K562 (cell line): ENCODE measurements around the gene FOXO3. TPM values are rescaled to one million over a fixed set of nuclear protein-coding genes. Genes with fewer than 3 reads are reported as not detected.

Source experiments
- FOXK1 ChIP-seq: sonication (generic); formaldehyde crosslinking; IDR thresholded peaks from 2 replicates; pipeline ENCODE4 v1.8.0; 2022; ENCODE audit warnings: missing genetic modification reagents, mild to moderate bottlenecking, borderline replicate concordance
- GATAD2B ChIP-seq: fragments of 450-650 bp; IDR thresholded peaks from 2 replicates; pipeline ENCODE4 v1.6.1; 2017; ENCODE audit warnings: mild to moderate bottlenecking, borderline replicate concordance
- HDAC3 ChIP-seq: fragments of 450-650 bp; IDR thresholded peaks from 2 replicates; pipeline ENCODE4 v1.6.1; 2018; ENCODE audit warnings: borderline replicate concordance, mild to moderate bottlenecking, moderate library complexity; ENCODE audit not compliant: partially characterized antibody
- MEF2A ChIP-seq: IDR thresholded peaks from 2 replicates; pipeline ENCODE4 v1.6.1; 2011; ENCODE audit warnings: low read depth, mild to moderate bottlenecking, low read length, moderate library complexity; ENCODE audit not compliant: control insufficient read depth
- NFRKB ChIP-seq: fragments of 450-650 bp; IDR thresholded peaks from 2 replicates; pipeline ENCODE4 v1.6.1; 2016; ENCODE audit warnings: low read depth
- RFX5 ChIP-seq: IDR thresholded peaks from 2 replicates; pipeline ENCODE4 v1.6.1; 2011; ENCODE audit warnings: low read depth, mild to moderate bottlenecking, improper control_type of control experiment, low read length
- SMC3 ChIP-seq: conservative IDR thresholded peaks from 2 replicates; pipeline ENCODE4 v1.6.1; 2011; ENCODE audit warnings: low read depth, low read length, improper control_type of control experiment; ENCODE audit not compliant: insufficient read depth
- U2AF2 ChIP-seq: fragments of 200-400 bp; formaldehyde crosslinking; optimal IDR thresholded peaks from 2 replicates; pipeline ENCODE3; 2017; ENCODE audit warnings: low read depth, mild to moderate bottlenecking, low read length
- ZFP36 ChIP-seq: fragments of 150-350 bp; IDR thresholded peaks from 2 replicates; pipeline ENCODE4 v1.6.1; 2018; ENCODE audit warnings: low read length, low read depth; ENCODE audit not compliant: partially characterized antibody
- polyA plus RNA-seq, 8 experiments: library from polyadenylated mRNA; depleted of rRNA in 4 of 8; stranded (reverse) in 5 of 8; unstranded in 3 of 8; fragments of >200 nt; fragmentation: Nextera tagmentation in 2 of 8; fragmentation: Illumina TruSeq in 1 of 8; extraction: Ambion mirVana in 2 of 8; extraction: Trizol in 1 of 8; gene quantifications; 2 replicates each; pipeline versions ENCODE4 v1.2.1 to v1.2.3, GENCODE V29; 2011 to 2014; ENCODE audit warnings: inconsistent platforms in 1 of 8, missing spikeins in 1 of 8
- total RNA-seq, 7 experiments: library from RNA; depleted of rRNA in 6 of 7; stranded (reverse); fragments of >200 nt in 6 of 7; fragmentation: Illumina TruSeq in 2 of 7; extraction: Trizol in 2 of 7; gene quantifications; 2 replicates each; pipeline versions ENCODE4 v1.2.1 to v1.2.3, GENCODE V29; 2011 to 2021; ENCODE audit warnings: low replicate concordance in 1 of 7
- TF ChIP-seq, protein P1 (sequence below): fragments of 450-650 bp; conservative IDR thresholded peaks from 2 replicates; pipeline ENCODE4 v1.6.1; 2016; ENCODE audit warnings: missing genetic modification characterization, low read depth, mild to moderate bottlenecking, missing compliant biosample characterization, moderate library complexity
- TF ChIP-seq, protein P2 (sequence below): fragments of 450-650 bp; IDR thresholded peaks from 2 replicates; pipeline ENCODE4 v1.6.1; 2014; ENCODE audit warnings: low read depth, mild to moderate bottlenecking, moderate library complexity, borderline replicate concordance
- TF ChIP-seq, protein P3 (sequence below): sonication (generic); IDR thresholded peaks from 2 replicates; pipeline ENCODE4 v1.6.1; 2016
- TF ChIP-seq, protein P4 (sequence below), 2 experiments: fragments of 450-650 bp in 1 of 2; IDR thresholded peaks; 2 replicates each; pipeline ENCODE4 v1.6.1; 2011 to 2017; ENCODE audit warnings: low read depth in 2 of 2, antibody characterized with exemption in 1 of 2, borderline replicate concordance in 1 of 2, low read length in 1 of 2, mild to moderate bottlenecking in 1 of 2, mixed read lengths in 1 of 2; ENCODE audit not compliant: control insufficient read depth in 1 of 2
- TF ChIP-seq, protein P5 (sequence below): fragments of 450-650 bp; IDR thresholded peaks from 2 replicates; pipeline ENCODE4 v1.6.1; 2016; ENCODE audit warnings: mild to moderate bottlenecking
- TF ChIP-seq, protein P6 (sequence below): sonication (generic); formaldehyde crosslinking; IDR thresholded peaks from 2 replicates; pipeline ENCODE4 v1.8.0; 2023; ENCODE audit warnings: mild to moderate bottlenecking, missing genetic modification reagents

FOXO3 gene
- total and polyA plus RNA-seq, 9 of the 15 experiments (the other 6 are each of a cell fraction or from before 2014, with no cell fraction given), result 3.0 to 14.6 (median 6.0) TPM

DNA sequence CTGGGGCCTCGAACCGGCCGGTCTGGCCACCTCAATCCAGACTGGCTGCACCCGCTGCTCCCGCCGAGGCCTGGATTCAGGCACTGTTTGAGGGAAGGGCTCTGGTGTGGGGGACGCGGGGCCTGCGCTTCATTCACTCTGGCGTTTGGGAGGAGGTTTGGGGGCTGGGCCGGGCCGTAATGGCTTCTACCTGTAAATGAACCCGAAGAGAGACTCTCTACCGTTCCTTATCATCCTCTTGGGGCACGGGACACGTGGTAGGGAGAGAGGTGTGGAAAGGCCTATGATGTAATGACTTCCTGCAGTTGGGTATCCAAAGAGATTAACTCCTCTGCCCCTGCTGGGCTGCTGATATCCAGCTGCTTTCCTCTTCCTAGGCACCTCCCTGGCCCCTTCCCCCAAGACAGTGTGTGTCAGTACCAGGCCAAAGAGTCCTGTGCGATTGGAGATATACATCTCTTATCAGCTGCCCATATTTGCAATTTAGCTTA, 1.8 kb downstream of the FOXO3 start (continued):
- TF ChIP-seq, protein P1, sequence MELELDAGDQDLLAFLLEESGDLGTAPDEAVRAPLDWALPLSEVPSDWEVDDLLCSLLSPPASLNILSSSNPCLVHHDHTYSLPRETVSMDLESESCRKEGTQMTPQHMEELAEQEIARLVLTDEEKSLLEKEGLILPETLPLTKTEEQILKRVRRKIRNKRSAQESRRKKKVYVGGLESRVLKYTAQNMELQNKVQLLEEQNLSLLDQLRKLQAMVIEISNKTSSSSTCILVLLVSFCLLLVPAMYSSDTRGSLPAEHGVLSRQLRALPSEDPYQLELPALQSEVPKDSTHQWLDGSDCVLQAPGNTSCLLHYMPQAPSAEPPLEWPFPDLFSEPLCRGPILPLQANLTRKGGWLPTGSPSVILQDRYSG, result peak; percentile 45; the same call in 1 of the 2 replicates
- no peak for TF ChIP-seq U2AF2
- no peak for TF ChIP-seq RFX5
- TF ChIP-seq, protein P2, sequence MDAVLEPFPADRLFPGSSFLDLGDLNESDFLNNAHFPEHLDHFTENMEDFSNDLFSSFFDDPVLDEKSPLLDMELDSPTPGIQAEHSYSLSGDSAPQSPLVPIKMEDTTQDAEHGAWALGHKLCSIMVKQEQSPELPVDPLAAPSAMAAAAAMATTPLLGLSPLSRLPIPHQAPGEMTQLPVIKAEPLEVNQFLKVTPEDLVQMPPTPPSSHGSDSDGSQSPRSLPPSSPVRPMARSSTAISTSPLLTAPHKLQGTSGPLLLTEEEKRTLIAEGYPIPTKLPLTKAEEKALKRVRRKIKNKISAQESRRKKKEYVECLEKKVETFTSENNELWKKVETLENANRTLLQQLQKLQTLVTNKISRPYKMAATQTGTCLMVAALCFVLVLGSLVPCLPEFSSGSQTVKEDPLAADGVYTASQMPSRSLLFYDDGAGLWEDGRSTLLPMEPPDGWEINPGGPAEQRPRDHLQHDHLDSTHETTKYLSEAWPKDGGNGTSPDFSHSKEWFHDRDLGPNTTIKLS, result no peak; the same call in none of the 2 replicates
- TF ChIP-seq, protein P3, sequence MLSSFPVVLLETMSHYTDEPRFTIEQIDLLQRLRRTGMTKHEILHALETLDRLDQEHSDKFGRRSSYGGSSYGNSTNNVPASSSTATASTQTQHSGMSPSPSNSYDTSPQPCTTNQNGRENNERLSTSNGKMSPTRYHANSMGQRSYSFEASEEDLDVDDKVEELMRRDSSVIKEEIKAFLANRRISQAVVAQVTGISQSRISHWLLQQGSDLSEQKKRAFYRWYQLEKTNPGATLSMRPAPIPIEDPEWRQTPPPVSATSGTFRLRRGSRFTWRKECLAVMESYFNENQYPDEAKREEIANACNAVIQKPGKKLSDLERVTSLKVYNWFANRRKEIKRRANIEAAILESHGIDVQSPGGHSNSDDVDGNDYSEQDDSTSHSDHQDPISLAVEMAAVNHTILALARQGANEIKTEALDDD, result peak; percentile 23; the same call in 1 of the 2 replicates
- TF ChIP-seq, protein P4, sequence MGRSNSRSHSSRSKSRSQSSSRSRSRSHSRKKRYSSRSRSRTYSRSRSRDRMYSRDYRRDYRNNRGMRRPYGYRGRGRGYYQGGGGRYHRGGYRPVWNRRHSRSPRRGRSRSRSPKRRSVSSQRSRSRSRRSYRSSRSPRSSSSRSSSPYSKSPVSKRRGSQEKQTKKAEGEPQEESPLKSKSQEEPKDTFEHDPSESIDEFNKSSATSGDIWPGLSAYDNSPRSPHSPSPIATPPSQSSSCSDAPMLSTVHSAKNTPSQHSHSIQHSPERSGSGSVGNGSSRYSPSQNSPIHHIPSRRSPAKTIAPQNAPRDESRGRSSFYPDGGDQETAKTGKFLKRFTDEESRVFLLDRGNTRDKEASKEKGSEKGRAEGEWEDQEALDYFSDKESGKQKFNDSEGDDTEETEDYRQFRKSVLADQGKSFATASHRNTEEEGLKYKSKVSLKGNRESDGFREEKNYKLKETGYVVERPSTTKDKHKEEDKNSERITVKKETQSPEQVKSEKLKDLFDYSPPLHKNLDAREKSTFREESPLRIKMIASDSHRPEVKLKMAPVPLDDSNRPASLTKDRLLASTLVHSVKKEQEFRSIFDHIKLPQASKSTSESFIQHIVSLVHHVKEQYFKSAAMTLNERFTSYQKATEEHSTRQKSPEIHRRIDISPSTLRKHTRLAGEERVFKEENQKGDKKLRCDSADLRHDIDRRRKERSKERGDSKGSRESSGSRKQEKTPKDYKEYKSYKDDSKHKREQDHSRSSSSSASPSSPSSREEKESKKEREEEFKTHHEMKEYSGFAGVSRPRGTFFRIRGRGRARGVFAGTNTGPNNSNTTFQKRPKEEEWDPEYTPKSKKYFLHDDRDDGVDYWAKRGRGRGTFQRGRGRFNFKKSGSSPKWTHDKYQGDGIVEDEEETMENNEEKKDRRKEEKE (IDR thresholded peaks at IDR 0.05; ENCODE audit: borderline replicate concordance in 1 of 2, control insufficient read depth in 1 of 2, low read depth in 2 of 2, low read length in 1 of 2), result no peak
- no peak for TF ChIP-seq MEF2A
- no peak for TF ChIP-seq ZFP36
- TF ChIP-seq, protein P5, sequence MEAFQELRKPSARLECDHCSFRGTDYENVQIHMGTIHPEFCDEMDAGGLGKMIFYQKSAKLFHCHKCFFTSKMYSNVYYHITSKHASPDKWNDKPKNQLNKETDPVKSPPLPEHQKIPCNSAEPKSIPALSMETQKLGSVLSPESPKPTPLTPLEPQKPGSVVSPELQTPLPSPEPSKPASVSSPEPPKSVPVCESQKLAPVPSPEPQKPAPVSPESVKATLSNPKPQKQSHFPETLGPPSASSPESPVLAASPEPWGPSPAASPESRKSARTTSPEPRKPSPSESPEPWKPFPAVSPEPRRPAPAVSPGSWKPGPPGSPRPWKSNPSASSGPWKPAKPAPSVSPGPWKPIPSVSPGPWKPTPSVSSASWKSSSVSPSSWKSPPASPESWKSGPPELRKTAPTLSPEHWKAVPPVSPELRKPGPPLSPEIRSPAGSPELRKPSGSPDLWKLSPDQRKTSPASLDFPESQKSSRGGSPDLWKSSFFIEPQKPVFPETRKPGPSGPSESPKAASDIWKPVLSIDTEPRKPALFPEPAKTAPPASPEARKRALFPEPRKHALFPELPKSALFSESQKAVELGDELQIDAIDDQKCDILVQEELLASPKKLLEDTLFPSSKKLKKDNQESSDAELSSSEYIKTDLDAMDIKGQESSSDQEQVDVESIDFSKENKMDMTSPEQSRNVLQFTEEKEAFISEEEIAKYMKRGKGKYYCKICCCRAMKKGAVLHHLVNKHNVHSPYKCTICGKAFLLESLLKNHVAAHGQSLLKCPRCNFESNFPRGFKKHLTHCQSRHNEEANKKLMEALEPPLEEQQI, result no peak
- TF ChIP-seq FOXK1 (CRISPR knock-in tag), result no peak
- peak; percentile 52; the same call in 1 of the 2 replicates for TF ChIP-seq GATAD2B
- no peak for TF ChIP-seq SMC3
- TF ChIP-seq, protein P6, sequence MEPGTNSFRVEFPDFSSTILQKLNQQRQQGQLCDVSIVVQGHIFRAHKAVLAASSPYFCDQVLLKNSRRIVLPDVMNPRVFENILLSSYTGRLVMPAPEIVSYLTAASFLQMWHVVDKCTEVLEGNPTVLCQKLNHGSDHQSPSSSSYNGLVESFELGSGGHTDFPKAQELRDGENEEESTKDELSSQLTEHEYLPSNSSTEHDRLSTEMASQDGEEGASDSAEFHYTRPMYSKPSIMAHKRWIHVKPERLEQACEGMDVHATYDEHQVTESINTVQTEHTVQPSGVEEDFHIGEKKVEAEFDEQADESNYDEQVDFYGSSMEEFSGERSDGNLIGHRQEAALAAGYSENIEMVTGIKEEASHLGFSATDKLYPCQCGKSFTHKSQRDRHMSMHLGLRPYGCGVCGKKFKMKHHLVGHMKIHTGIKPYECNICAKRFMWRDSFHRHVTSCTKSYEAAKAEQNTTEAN (CRISPR knock-in tag), result no peak
- TF ChIP-seq NFRKB, result no peak
- peak; percentile 72 for TF ChIP-seq HDAC3
